Skin of body (tissue), 2 donors: ENCODE measurements around the gene KIR3DL2. TPM values are rescaled to one million over a fixed set of nuclear protein-coding genes. Genes with fewer than 3 reads are reported as not detected.
"Not testable (repeated sequence)": the region's sequence is repeated elsewhere in the genome, so short reads cannot be mapped to it uniquely, and the experiment has no call there.

Experiments used
- DNase-seq: peaks from one replicate; lab custom pipeline; 2025; lab: John Stamatoyannopoulos, UW
- total RNA-seq: library from RNA; depleted of rRNA; stranded (reverse); fragments of >200 nt; gene quantifications from one replicate; pipeline ENCODE4 v1.2.3, GENCODE V29; 2014

KIR3DL2 gene
- total RNA-seq, result not detected

- not testable (repeated sequence) for DNase-seq
Observed at GRCh38 chr19:54850061-54850640, at the start of gene KIR3DL2. KIR3DL2 (plus strand) TSS chr19:54850443; CDS start chr19:54850476, 33 bp downstream.

GRCh38 chr19:54803410-54803809, 46.8 kb upstream of the KIR3DL2 start, which contains the start of gene KIR2DL4:
KIR2DL4 (plus strand) TSS chr19:54803610; CDS start chr19:54803652, 42 bp downstream.
- DNase-seq, result no peak

- no peak for DNase-seq
Observed at GRCh38 chr19:54804101-54804500, 46.1 kb upstream of the KIR3DL2 start.

DNA sequence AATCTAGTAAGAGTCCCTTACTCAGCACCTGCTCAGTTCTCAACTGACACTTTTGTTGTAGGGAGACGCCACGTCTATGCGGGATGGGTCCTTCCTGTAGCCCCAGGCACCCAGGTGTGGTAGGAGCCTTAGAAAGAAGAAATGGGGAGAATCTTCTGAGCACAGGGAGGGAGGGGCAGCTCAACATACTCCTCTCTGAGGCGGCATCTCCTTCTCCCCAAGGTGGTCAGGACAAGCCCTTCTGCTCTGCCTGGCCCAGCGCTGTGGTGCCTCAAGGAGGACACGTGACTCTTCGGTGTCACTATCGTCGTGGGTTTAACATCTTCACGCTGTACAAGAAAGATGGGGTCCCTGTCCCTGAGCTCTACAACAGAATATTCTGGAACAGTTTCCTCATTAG, 45.7 kb upstream of the KIR3DL2 start:
- no peak for DNase-seq

DNA sequence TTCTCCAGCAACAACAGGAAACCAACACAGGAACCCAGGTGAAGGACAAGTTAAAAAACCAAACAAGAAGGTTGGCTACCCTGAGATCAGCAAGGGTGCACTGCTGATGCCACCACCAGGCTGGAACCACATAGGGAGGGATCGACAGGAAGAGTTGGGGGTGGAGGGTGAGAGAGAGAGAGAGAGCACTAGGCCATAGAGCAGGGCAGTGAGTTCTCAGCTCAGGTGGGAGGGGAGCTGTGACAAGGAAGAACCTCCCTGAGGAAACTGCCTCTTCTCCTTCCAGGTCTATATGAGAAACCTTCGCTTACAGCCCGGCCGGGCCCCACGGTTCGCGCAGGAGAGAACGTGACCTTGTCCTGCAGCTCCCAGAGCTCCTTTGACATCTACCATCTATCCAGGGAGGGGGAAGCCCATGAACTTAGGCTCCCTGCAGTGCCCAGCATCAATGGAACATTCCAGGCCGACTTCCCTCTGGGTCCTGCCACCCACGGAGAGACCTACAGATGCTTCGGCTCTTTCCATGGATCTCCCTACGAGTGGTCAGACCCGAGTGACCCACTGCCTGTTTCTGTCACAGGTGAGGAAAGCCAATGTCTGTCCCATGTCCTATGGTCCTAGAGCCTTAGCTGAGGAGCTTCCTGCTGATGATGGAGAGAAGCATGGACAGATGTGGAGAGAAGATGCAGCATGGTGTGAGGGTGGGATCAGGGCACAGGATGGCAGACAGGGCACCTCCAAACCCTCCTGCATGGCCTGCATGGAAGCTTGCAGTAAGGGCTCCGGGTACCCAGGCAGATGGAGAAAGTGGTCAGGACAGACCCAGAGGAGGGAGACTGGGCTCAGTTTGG, 44.4 kb upstream of the KIR3DL2 start:
- DNase-seq, result no peak

DNA sequence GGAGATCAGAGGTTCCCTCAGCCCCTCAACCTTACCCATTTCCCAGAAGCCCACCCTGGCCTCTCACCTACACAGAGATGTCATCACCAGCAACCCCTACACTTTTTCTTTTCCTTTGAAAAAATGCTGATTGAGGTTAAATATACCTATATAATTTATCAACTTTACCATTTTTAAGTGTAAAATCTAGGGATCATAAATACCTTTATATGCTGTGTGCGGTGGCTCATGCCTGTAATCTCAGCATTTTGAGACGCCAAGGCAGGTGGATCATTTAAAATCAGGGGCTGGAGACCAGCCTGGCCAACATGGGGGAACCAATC, 43.8 kb upstream of the KIR3DL2 start:
- DNase-seq, result no peak

DNA sequence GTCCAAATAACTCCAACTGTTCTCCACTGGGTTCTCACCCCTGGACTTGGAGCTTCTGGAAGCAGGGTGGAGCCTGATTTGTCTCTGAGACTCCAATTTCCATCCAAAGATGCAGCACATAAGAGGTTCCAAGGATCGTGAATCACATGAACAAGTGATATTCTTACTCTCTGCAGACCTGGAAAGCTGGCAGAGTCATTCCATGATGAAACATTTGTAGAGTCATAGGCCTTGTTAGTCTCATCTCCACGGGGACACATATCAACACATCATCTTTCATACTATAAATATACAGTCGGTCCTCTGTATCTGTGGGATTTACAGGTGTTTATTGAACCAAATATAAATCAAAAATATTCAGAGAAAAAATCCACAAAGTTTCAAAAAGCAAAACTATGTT, 35.7 kb upstream of the KIR3DL2 start:
- not testable (repeated sequence) for DNase-seq

DNA sequence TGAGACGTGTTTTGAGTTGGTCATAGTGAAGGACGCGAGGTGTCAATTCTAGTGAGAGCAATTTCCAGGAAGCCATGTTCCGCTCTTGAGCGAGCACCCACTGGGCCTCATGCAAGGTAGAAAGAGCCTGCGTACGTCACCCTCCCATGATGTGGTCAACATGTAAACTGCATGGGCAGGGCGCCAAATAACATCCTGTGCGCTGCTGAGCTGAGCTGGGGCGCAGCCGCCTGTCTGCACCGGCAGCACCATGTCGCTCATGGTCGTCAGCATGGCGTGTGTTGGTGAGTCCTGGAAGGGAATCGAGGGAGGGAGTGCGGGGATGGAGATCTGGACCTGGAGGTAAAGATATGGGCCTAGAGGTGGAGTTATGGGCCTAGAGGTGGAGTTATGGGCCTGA, 34.0 kb upstream of the KIR3DL2 start, which contains the start of gene KIR3DL1:
TSS of gene KIR3DL1 (plus strand) at position 218 of the 400 bp plus-strand sequence.
- DNase-seq, result not testable (repeated sequence)

GRCh38 chr19:54817670-54818536, 32.3 kb upstream of the KIR3DL2 start:
- no peak for DNase-seq

DNA sequence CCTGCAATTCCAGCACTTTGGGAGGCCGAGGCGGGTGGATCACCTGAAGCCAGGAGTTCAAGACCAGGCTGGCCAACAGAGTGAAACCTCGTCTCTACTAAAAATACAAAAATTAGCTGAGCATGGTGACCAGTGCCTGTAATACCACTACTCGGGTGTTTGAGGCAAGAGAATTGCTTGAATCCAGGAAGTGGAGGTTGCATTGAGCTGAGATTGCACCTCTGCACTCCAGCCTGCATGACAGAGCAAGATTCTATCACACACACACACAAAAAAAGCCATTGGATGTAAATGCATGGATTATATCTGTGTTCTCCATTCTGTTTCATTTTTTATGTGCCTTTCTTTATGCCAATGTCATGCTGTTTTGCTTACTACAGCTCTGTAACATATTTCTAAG, 25.8 kb upstream of the KIR3DL2 start:
- DNase-seq, result not testable (repeated sequence)

GRCh38 chr19:54825326-54825725, 24.9 kb upstream of the KIR3DL2 start:
- DNase-seq, result not testable (repeated sequence)

DNA sequence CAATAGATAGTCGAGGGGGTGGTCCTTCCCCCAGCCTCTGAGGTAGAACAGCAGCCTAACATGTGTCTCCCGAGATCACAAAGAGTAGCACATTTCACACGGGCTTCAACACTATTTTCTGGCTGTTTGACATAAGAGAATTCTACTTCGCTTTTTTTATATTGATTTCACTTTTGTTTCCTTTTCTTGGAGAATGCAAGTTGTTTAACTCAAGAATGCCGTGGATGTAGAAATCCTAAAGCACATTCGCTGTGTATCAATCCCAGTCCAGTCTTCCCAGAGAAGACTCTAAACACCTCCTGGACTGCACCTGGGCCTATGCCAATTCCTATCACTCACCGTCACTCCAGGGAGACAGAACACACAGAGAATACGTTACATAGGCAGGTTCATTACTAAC, 22.2 kb upstream of the KIR3DL2 start:
- DNase-seq, result not testable (repeated sequence)

DNA sequence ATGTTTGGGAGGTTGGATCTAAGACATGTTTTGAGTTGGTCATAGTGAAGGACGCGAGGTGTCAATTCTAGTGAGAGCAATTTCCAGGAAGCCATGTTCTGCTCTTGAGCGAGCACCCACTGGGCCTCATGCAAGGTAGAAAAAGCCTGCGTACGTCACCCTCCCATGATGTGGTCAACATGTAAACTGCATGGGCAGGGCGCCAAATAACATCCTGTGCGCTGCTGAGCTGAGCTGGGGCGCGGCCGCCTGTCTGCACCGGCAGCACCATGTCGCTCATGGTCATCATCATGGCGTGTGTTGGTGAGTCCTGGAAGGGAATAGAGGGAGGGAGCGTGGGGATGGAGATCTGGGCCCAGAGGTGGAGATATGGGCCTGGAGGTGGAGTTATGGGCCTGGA, 17.7 kb upstream of the KIR3DL2 start, which contains the start of gene KIR2DS4:
TSS of gene KIR2DS4 (plus strand) at position 181 of the 400 bp plus-strand sequence.
- DNase-seq, result not testable (repeated sequence)

DNA sequence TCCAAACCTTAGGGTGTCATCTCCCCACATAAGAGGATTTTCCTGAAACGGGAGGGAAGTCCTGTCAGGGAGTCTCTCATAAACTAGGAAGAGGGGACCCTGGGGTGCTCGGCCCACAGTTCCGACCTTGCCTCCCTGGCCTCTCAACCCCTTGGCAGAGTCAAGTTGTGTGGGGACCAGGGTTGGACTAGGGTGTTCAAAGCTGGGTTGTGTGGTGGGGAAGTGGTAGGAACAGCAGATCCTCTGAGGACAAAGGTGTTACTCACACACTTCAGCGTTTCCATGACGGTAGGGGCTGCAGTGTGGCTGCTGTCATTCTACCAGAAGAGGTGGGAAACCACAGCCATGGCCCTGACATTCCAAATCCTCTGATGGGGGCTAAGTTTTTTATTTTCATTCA, 15.1 kb upstream of the KIR3DL2 start:
- not testable (repeated sequence) for DNase-seq

DNA sequence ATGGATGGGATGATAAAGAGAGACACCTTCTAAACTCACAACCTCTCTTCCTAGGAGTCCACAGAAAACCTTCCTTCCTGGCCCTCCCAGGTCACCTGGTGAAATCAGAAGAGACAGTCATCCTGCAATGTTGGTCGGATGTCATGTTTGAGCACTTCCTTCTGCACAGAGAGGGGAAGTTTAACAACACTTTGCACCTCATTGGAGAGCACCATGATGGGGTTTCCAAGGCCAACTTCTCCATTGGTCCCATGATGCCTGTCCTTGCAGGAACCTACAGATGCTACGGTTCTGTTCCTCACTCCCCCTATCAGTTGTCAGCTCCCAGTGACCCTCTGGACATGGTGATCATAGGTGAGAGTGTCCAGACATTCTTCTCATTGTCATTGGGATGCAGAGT, 12.7 kb upstream of the KIR3DL2 start:
- DNase-seq, result not testable (repeated sequence)

DNA sequence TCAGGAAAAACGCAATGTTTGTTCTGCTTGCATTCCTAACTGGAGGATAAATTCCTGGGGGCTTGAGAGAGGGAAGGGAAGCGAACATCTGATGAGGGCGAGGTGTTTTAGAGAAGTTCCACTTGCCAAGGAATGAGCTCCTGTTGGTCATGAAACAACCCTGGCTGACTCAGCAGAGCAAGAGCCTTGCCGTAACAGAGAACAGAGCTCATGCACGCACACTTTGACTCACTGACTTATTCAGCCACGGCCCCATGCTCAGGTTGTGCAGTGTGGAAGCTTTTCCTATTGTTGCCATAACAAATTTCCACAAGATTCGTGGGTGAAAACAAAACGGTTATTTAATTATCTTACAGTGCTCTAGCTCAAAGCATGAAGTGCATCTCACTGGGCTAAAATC, 7.1 kb upstream of the KIR3DL2 start:
- DNase-seq, result not testable (repeated sequence)

DNA sequence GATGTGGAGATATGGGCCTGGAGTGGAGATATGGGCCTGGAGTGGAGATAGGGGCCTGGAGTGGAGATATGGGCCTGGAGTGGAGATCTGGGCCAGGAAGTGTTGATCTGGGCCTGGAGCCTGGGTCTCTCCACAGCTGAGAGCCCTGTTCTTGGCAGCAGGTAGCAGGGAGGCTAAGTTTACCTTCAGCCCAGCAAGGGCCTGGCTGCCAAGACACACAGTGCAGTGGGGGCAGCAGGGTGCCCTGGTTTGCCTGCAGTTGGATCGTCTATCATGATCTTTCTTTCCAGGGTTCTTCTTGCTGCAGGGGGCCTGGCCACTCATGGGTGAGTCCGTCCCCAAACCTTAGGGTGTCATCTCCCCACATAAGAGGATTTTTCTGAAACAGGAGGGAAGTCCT, 687 bp downstream of the KIR3DL2 start:
- DNase-seq, result no peak

- no peak for DNase-seq
Observed at GRCh38 chr19:54851353-54851752, 1.1 kb downstream of the KIR3DL2 start.

DNA sequence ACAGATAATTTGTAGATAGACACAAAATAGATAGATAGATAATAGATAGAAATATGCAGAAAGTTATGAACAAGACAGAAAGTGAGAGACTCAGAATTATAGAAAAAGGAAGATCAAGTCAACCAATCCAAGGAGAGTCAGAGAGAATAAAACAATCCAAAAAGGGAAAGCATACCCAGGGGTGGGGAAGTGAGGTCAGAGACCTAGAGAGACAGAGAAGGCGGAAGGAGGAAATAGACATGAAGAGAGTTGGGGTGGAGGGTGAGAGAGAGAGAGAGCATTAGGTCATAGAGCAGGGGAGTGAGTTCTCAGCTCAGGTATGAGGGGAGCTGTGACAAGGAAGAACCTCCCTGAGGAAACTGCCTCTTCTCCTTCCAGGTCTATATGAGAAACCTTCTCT, 5.0 kb downstream of the KIR3DL2 start:
- DNase-seq, result not testable (repeated sequence)

- DNase-seq, result not testable (repeated sequence)
Observed at GRCh38 chr19:54858476-54858875, 8.2 kb downstream of the KIR3DL2 start.

GRCh38 chr19:54859421-54859820, 9.2 kb downstream of the KIR3DL2 start:
- DNase-seq, result not testable (repeated sequence)

DNA sequence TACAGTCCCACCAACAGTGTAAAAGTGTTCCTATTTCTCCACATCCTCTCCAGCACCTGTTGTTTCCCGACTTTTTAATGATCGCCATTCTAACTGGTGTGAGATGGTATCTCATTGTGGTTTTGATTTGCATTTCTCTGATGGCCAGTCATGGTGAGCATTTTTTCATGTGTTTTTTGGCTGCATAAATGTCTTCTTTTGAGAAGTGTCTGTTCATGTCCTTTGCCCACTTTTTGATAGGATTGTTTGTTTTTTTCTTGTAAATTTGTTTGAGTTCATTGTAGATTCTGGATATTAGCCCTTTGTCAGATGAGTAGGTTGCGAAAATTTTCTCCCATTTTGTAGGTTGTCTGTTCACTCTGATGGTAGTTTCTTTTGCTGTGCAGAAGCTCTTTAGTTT, 13.2 kb downstream of the KIR3DL2 start:
- not testable (repeated sequence) for DNase-seq
